Breast epithelium (tissue), 3 donors: ENCODE data around the gene BRD4.

Source experiments
- POLR2A ChIP-seq: fragments of 450-650 bp; IDR thresholded peaks from one replicate; pipeline ENCODE4 v1.6.1; 2016; ENCODE audit warnings: antibody characterized with exemption, mild to moderate bottlenecking, moderate library complexity
- POLR2AphosphoS5 ChIP-seq, 3 donors: sonication (generic); formaldehyde crosslinking; IDR thresholded peaks; one replicate each; pipeline ENCODE4 v1.6.1; 2017; ENCODE audit warnings: antibody characterized with exemption in 3 of 3
- TF ChIP-seq, protein P1 (sequence below), 3 donors: fragments of 450-650 bp; IDR thresholded peaks; one replicate each; pipeline ENCODE4 v1.5.1; 2016 to 2017; ENCODE audit warnings: antibody characterized with exemption in 3 of 3, mild to moderate bottlenecking in 3 of 3, moderate library complexity in 3 of 3

DNA sequence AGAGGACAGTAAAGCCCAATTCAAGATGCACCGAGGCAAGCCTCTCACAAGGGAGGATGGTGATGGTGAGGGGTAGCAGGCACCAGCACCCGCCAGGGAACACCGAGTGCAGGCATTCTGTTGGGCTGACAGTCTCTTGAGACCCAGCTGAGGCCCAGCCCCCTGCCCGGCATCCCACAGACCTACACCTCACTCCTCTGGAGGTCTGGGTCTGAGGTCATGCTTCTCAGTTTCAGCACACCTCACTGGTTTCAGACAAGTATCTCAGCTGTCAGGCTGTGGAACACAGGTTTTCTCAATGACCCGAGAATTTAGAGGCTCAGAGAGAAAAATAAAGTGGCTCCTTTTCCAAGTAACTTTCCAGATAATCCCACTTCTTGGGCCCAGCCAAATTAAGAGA lies 72.4 kb downstream of the BRD4 start:
- TF ChIP-seq POLR2A: no peak
- TF ChIP-seq, protein P1, sequence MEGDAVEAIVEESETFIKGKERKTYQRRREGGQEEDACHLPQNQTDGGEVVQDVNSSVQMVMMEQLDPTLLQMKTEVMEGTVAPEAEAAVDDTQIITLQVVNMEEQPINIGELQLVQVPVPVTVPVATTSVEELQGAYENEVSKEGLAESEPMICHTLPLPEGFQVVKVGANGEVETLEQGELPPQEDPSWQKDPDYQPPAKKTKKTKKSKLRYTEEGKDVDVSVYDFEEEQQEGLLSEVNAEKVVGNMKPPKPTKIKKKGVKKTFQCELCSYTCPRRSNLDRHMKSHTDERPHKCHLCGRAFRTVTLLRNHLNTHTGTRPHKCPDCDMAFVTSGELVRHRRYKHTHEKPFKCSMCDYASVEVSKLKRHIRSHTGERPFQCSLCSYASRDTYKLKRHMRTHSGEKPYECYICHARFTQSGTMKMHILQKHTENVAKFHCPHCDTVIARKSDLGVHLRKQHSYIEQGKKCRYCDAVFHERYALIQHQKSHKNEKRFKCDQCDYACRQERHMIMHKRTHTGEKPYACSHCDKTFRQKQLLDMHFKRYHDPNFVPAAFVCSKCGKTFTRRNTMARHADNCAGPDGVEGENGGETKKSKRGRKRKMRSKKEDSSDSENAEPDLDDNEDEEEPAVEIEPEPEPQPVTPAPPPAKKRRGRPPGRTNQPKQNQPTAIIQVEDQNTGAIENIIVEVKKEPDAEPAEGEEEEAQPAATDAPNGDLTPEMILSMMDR (IDR thresholded peaks at IDR 0.05): no peak
- no peak for TF ChIP-seq POLR2AphosphoS5 (IDR thresholded peaks at IDR 0.05)
